OCI-LY1 (cell line): Measurements from ENCODE around the gene ZCCHC7.

Experiments used
- EZH2 ChIP-seq: fragments of 200-600 bp; sonication (generic), shearing (Covaris generic); IDR thresholded peaks from 2 replicates; pipeline ENCODE4 v1.8.0; 2017; ENCODE audit warnings: borderline replicate concordance, mixed run types, mild to moderate bottlenecking, antibody characterized with exemption, low read length, moderate library complexity, mixed read lengths
- TF ChIP-seq, protein P1 (sequence below): fragments of 200-600 bp; sonication (generic), shearing (Covaris generic); IDR thresholded peaks from 2 replicates; pipeline ENCODE4 v1.5.1; 2017; ENCODE audit warnings: mild to moderate bottlenecking, antibody characterized with exemption, low read length, moderate library complexity, mixed read lengths

DNA sequence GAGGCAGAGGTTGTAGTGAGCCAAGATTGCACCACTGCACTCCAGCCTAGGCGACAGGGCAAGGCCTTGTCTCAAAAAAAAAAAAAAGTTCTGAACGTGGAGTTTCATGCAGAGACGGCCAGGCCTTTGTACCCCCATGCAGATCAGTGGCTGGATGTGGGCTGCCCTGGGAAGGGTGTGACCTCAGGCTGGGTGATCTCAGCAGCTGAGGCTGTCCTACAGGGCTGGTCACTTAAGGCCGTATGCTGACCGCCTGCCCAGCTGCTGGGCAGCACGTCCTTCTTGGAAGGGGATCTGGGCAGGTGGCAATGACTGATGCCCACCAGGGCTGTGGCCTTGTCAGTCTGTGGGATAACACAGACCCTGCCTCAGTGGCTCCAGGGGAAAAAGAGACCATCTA, 264.9 kb downstream of the ZCCHC7 start:
- TF ChIP-seq, protein P1, sequence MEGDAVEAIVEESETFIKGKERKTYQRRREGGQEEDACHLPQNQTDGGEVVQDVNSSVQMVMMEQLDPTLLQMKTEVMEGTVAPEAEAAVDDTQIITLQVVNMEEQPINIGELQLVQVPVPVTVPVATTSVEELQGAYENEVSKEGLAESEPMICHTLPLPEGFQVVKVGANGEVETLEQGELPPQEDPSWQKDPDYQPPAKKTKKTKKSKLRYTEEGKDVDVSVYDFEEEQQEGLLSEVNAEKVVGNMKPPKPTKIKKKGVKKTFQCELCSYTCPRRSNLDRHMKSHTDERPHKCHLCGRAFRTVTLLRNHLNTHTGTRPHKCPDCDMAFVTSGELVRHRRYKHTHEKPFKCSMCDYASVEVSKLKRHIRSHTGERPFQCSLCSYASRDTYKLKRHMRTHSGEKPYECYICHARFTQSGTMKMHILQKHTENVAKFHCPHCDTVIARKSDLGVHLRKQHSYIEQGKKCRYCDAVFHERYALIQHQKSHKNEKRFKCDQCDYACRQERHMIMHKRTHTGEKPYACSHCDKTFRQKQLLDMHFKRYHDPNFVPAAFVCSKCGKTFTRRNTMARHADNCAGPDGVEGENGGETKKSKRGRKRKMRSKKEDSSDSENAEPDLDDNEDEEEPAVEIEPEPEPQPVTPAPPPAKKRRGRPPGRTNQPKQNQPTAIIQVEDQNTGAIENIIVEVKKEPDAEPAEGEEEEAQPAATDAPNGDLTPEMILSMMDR: no peak
- TF ChIP-seq EZH2: no peak
